Stimulated activated memory B cell treated with anti-CD40 and anti-IgM and Interleukin-4, amounts not matched to agents 10 μg/mL and 1 μg/mL and 100 μg/mL, for 72 hours (primary cell): ENCODE results near the gene P2RX3.

ENCODE experiments used
- ATAC-seq: fragments of 150-1000 bp; cut with Tn5 transposase; 2 replicates; pipeline ENCODE4 v1.10.0; 2021
- H3K27ac Mint-ChIP-seq: one replicate; pipeline ENCODE4 v1.8.0; 2022; ENCODE audit warnings: mild to moderate bottlenecking, mixed read lengths
- H3K27me3 Mint-ChIP-seq: one replicate; pipeline ENCODE4 v1.8.0; 2022; ENCODE audit warnings: mixed read lengths
- H3K36me3 Mint-ChIP-seq: one replicate; pipeline ENCODE4 v1.8.0; 2022; ENCODE audit warnings: mixed read lengths
- H3K4me1 Mint-ChIP-seq: one replicate; pipeline ENCODE4 v1.8.0; 2022; ENCODE audit warnings: mixed read lengths
- H3K4me3 Mint-ChIP-seq: one replicate; pipeline ENCODE4 v1.8.0; 2022; ENCODE audit warnings: mild to moderate bottlenecking, moderate library complexity, mixed read lengths
- H3K9me3 Mint-ChIP-seq: one replicate; pipeline ENCODE4 v1.8.0; 2022; ENCODE audit warnings: mixed read lengths

P2RX3 gene

DNA sequence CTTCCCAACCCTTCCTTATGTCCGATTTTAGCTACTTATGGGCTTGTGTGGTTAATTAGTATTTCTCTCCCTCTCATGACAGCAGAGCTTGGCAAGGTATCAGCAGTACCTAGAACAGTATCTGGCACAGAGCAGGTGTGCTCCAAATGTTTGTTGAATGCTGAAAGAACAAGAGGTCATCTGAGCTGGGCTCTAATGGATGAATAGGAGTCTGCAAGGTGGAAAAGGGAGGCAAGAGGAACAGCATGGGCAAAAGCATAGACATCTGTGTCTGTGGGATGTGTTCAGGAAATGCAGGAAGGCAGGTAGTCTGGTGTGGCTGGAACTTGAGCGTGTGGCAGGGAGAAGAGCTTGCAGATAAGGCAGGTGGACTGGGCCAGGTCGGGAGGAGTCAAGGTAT, 23.8 kb downstream of the P2RX3 start:
- H3K4me3 Mint-ChIP-seq: no peak overlapping the region
- peaks cover 3% of the 10 kb centered on the region for H3K9me3 Mint-ChIP-seq
- H3K36me3 Mint-ChIP-seq: no peaks in the 10 kb centered on the region
- no peaks in the 10 kb centered on the region for H3K4me1 Mint-ChIP-seq
- no peak for ATAC-seq
- no peak overlapping the region for H3K27ac Mint-ChIP-seq
- peaks cover 52% of the 10 kb centered on the region for H3K27me3 Mint-ChIP-seq

DNA sequence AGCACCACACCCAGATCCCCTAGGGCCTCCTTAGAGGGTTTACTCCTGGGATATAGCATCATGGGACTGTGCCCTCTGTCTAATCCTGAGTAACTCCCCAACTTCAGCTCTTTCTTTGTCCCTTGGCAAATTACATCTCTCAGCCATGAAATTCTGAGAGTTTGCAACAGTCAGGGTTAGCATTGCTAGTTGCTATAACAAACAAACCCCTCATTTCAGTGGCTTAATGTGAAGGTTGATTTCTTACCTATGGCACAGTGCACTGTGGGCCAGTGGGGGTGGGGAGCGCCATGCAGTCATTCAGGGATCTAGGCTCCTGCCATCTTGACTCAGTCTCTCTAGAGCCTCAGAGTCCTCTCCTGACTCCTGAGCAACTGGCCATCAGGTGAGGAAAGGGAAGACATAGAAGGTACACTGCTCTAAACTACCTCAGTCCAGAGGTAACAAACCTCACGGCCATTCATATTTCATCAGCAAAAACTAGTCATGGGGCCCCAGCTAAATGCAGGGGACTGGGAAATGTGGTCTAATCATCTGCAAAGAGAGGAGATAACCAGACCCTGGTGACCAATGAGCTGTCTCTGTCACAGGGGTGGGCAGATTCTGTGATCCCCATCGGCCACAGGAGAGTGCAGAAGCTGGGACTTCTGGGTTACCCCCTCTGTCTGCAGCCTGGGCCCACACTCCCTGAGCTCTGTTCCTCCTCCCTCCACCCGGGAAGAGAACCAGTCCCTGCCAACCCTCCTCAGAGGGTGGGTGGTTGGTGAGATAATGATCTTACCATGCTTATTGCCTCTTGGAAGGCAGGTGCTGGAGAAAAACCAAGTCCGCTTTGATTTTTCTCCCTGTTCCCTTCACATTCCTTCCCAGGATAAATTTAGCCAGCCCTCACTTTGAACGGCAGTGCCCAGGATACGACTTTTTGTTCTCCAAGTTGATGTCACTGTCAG, 25.3 kb downstream of the P2RX3 start:
- H3K9me3 Mint-ChIP-seq: peaks cover 3% of the 10 kb centered on the region
- H3K27ac Mint-ChIP-seq: no peak overlapping the region
- ATAC-seq: no peak
- no peaks in the 10 kb centered on the region for H3K36me3 Mint-ChIP-seq
- H3K4me1 Mint-ChIP-seq: no peaks in the 10 kb centered on the region
- peaks cover 60% of the 10 kb centered on the region for H3K27me3 Mint-ChIP-seq
- H3K4me3 Mint-ChIP-seq: no peak overlapping the region

DNA sequence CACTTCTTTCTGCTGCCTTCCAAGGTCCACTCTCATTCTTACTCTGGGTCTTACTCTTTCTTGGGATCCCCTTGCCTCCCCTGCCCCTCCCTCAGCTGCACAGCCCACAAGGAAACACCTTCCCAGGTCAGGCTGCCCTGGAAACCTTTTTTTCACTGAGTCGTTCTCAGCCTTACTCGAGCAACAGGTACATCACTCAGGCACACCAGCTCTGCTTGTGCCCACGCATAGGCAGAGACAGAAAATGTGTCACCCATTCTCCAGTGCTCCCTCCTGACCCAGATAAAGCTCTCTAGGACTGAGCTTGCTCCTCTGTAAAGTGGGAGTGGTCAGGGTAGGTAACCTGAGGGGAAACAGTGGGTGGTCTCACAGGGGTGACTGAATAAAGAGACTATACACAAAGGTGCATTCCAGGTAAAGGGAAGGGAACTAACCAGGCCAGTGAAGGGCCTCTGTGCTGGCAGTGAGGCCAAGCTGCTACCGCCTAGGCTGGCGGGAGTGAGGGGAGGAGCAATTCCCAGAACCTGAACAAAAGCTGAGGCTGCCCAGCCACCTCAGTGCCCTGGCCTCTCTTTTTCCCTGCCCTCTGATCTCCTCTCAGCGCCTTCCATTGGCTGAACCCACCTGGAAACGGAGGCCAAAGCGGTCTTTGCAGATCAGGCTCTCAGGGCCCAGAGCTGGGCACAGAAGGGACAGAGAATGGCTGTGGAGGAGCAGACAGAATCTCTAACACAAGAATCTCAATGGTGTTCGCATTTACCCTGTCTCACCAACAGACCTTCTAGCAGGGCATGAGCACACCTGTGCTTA, 26.9 kb downstream of the P2RX3 start:
- Mint-ChIP-seq H3K4me3 (no peak overlapping the region), H3K27me3 (peaks cover 75% of the 10 kb centered on the region), H3K36me3 (no peaks in the 10 kb centered on the region), H3K27ac (no peak overlapping the region), H3K4me1 (no peaks in the 10 kb centered on the region), H3K9me3 (peaks cover 3% of the 10 kb centered on the region)
- ATAC-seq: no peak

DNA sequence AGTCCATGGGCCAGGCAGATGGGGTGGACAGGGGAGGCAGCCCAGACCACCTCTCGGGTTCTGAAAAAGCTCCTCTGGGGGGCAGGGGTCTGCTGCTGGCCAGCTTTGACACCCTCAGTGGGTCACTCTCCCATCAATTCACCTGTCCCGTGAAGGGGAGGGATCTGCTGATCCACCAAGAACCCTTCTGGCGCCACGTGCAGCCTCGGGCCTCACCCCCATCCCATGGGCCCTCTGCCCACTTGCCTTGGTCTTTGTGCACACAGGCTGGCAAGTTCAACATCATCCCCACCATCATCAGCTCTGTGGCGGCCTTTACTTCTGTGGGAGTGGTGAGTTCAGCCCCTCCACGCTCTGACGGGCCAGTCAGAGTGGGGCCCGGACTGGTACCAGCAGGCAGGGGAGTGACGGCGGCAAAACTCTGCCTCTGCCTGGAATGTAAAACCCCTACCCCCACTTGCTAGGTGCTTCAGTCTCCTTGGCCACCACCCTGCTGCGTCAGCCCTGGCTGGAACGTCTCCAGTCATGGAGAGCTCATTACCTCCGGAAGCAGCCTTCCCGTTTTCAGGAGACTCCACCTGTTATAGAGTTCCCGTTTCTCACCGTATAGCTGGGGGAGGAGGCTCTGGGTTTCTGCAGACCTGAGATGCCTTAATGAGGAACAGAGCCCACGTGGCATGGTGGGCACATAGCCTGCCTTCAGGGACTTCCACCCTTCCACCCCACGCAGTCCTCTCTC, 30.1 kb downstream of the P2RX3 start:
- Mint-ChIP-seq H3K27me3 (peaks cover 66% of the 10 kb centered on the region), H3K36me3 (no peaks in the 10 kb centered on the region), H3K4me3 (no peak overlapping the region), H3K27ac (no peak overlapping the region), H3K9me3 (no peaks in the 10 kb centered on the region), H3K4me1 (no peaks in the 10 kb centered on the region)
- ATAC-seq: no peak

DNA sequence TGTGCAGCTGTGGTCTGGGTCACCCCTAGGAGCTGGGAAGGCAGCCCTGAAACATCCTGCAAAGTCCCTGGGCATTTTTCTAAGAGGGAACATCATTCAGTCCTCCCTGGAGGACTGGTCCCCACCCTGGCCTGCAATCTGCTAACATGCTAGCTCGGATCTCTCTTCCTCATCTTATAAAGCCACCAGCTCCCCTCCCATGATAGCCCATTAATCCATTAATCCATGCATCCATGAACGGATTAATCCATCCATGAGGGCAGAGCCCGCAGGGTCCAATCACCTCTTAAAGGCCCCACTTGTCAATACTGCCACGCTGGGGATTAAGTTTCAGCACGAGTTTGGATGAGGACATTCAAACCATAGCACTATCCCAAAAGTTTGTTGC, 30.7 kb downstream of the P2RX3 start:
- Mint-ChIP-seq H3K4me1 (no peaks in the 10 kb centered on the region), H3K9me3 (no peaks in the 10 kb centered on the region), H3K27me3 (peaks cover 60% of the 10 kb centered on the region), H3K27ac (no peak overlapping the region), H3K36me3 (no peaks in the 10 kb centered on the region), H3K4me3 (no peak overlapping the region)
- no peak for ATAC-seq

DNA sequence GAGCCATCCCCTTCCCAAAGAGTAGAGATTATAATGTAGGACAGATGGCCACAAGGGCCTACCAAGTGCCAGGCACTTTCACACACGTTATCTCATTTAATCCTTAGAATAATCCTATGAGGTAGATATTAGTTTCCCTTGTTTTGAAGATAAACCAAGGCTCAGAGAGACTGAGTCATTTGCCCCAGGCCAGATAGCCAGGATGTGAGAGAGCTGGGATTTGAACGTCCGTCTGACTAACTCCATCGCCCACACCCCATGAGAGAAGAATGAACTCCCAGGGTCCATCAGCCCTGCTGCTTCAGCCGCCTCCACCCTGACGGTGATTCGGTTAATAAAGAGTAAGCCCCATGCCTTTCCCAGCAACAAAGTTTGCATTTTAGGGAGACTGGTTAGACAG, 32.1 kb downstream of the P2RX3 start:
- Mint-ChIP-seq H3K27ac (no peak overlapping the region), H3K9me3 (no peaks in the 10 kb centered on the region), H3K4me1 (no peaks in the 10 kb centered on the region), H3K27me3 (peaks cover 46% of the 10 kb centered on the region), H3K36me3 (no peaks in the 10 kb centered on the region), H3K4me3 (no peak overlapping the region)
- no peak for ATAC-seq

DNA sequence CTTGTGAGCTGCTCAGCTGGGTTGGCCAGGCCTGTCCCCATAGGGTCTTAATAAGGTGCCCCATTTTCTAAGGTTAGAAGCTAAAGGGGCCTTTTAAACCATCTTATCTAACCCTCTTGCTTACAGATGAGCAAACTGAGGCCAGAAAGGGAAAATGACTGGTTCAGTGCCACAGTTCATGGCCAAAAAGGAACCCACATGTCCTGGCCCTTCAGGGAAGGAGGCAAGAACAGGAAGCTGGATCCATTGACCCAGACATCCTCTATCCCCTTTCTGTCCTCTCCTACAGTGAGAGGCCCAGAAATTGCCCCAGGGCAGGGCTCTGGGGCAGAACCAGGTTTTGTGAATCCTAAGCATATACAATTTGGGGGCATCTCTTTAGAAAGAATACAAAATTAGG, 32.8 kb downstream of the P2RX3 start:
- Mint-ChIP-seq H3K4me3 (no peak overlapping the region), H3K36me3 (no peaks in the 10 kb centered on the region), H3K27me3 (peaks cover 41% of the 10 kb centered on the region), H3K4me1 (no peaks in the 10 kb centered on the region), H3K27ac (no peak overlapping the region), H3K9me3 (no peaks in the 10 kb centered on the region)
- no peak for ATAC-seq

DNA sequence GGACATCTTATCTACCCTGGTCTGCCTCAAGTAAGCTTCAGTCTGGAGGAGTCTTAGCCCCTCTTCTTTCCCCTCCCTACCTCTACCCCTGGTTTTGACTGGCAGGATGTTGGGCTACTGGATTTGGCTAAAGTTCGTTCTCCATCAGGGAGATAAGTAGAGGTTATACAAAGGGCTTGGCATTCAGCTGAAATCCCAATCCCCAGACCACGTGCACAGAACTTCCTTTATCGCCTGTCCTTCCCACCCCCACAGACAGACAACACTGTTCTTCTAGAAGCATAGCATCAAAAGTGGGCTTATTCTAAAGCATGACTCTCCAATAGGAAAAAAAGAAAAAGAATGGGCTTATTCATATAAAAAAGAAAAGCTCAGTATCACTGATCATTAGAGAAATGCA, 35.0 kb downstream of the P2RX3 start:
- Mint-ChIP-seq H3K36me3 (no peaks in the 10 kb centered on the region), H3K27ac (no peak overlapping the region), H3K27me3 (peaks cover 39% of the 10 kb centered on the region), H3K4me1 (no peaks in the 10 kb centered on the region), H3K9me3 (no peaks in the 10 kb centered on the region), H3K4me3 (no peak overlapping the region)
- no peak for ATAC-seq

DNA sequence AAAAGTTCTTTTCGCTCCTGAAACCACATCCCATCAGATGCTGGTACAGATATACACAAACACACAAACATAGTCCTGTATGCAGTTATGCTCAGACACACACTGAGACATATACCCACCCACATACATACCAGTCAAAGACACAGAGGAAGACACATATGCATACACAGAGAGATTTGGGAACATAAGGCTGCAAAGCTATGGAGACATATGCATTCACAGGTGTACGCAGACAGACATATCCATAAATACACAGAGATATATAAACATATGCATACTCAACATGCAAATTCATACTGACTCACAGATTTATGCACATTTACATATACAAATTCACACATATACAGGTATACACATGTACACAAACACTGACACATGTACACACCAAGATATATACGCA, 36.8 kb downstream of the P2RX3 start:
- no peaks in the 10 kb centered on the region for H3K9me3 Mint-ChIP-seq
- no peak overlapping the region for H3K27ac Mint-ChIP-seq
- no peak for ATAC-seq
- no peaks in the 10 kb centered on the region for H3K36me3 Mint-ChIP-seq
- no peaks in the 10 kb centered on the region for H3K4me1 Mint-ChIP-seq
- no peak overlapping the region for H3K4me3 Mint-ChIP-seq
- H3K27me3 Mint-ChIP-seq: peaks cover 30% of the 10 kb centered on the region

DNA sequence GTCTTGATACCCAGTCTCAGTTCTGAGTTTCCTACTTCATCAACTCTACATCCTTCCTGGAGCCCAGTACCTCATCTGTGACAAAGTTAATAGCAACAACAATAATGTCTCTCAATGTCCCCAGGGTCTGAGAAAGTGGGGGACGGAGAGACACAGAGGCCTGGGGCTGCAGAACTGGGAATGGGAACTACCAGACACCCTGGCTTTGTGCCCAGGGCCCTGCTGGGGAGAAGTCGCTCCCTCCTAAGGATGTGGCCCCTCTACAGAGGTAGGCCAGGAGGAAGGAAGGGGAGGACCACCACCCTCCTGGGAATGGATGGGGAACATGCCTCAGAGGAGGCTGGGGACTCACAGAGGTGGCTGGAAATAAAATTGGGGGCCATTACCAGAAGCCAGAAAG, 37.3 kb downstream of the P2RX3 start:
- H3K27me3 Mint-ChIP-seq: peaks cover 30% of the 10 kb centered on the region
- no peaks in the 10 kb centered on the region for H3K4me1 Mint-ChIP-seq
- no peak overlapping the region for H3K27ac Mint-ChIP-seq
- H3K36me3 Mint-ChIP-seq: no peaks in the 10 kb centered on the region
- no peak overlapping the region for H3K4me3 Mint-ChIP-seq
- no peaks in the 10 kb centered on the region for H3K9me3 Mint-ChIP-seq
- ATAC-seq: no peak

DNA sequence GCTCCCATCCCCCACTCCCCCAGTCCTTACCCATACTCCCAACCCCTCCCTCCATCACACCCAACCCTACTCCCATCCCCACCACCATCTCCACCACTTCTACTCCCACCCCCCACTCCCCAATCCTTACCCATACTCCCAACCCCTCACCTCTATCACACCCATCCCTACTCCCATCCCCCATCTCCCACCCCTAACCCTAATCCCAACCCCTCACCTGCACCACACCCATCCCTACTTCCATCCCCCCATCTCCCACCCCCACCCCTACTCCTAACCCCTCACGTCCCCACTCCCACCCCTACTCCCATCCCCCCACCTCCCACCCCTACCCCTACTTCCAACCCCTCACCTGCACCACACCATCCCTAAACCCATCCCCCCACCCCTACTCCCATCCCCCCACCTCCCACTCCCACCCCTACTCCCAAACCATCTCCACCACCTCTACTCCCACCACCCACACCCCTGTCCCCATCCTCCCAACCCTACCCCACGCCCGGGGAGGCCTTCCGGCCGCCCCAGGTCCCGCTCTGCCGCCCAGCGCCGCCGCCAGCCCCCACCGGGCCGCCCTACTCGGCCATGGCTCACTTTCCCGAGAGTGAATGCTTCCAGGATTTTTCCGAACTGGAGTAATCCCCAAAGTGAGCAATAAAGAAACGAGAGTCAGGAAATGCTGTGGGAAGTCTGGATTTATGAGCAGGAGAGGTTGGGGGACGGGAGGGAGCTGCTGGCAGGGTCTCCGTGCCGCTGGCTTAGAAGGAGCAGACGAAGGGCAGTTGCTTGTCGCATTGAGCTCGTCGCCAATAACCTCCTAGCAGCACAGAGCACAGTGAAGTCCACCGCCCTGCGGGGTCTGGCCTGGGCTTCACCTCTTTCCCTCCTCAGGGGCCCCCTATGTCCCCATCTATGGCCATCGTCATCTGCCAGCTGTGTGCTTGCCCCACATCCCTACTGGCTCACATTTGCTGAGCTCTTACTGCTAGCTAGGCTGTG, 38.2 kb downstream of the P2RX3 start:
- ATAC-seq: peak; percentile 52
- Mint-ChIP-seq H3K27me3 (peaks cover 24% of the 10 kb centered on the region), H3K9me3 (no peaks in the 10 kb centered on the region), H3K36me3 (no peaks in the 10 kb centered on the region), H3K27ac (no peak overlapping the region), H3K4me1 (no peaks in the 10 kb centered on the region), H3K4me3 (no peak overlapping the region)

DNA sequence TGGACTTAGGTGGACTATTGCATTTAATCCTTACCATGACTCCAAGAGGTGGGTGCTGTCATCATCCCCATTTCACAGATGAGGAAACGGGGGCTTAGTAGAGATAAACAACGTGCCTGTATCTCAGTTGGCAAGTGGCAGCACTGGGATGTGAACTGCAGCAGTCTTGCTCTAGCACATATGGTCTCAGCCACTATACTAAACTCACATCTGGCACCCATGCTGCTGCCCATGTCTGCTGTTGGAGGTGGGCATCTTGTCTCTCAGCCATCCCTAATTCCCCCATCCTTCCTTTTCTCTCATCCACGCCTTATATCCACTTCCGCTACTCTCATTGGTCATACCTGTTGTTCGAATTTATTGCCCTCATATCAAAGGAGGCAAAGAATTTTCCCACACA, 39.0 kb downstream of the P2RX3 start:
- ATAC-seq: no peak
- Mint-ChIP-seq H3K36me3 (no peaks in the 10 kb centered on the region), H3K27ac (no peak overlapping the region), H3K4me3 (no peak overlapping the region), H3K27me3 (peaks cover 29% of the 10 kb centered on the region), H3K9me3 (no peaks in the 10 kb centered on the region), H3K4me1 (no peaks in the 10 kb centered on the region)

DNA sequence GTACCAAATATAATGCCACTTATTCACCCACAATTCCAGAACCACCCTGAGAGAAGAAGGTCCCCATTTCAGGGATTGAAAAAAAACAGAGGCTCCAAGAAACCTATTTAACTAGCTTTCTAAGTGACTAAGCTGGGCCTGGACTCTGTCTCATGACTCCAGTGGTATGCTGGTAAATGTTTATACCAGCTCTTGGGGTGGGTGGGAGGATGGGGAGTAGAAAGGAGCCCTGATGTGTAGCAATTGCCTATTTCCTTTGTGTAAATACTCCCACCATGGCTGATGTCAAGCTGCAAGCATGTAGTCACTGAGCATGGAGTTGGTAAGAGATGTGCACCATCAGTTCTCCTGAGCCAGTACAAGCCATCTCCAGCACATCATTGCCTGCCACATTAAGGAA, 40.0 kb downstream of the P2RX3 start:
- no peak for ATAC-seq
- H3K4me1 Mint-ChIP-seq: no peaks in the 10 kb centered on the region

DNA sequence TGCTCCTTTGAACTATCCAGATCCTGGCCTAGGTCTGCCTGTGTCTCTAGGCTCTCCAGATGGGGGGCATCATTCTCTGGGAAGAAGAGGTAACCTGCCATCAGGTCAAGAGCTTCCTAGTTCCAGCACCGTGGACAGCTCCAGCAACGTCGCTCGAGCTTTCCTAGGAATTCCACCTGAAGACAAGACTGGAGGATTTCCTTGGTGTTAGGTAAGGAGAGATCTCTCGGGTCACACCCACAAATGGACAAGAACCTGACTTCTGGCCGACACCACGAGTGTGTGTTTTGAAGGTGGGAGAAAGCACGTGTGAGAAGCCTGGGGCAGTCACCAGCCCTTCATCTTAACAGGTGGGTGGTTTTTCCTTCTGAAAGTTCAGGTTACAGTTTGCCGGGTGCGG, 41.6 kb downstream of the P2RX3 start:
- H3K27me3 Mint-ChIP-seq: peaks cover 37% of the 10 kb centered on the region
- no peaks in the 10 kb centered on the region for H3K9me3 Mint-ChIP-seq
- no peak overlapping the region for H3K27ac Mint-ChIP-seq
- ATAC-seq: no peak
- H3K36me3 Mint-ChIP-seq: no peaks in the 10 kb centered on the region
- H3K4me1 Mint-ChIP-seq: no peaks in the 10 kb centered on the region
- no peak overlapping the region for H3K4me3 Mint-ChIP-seq

More for the DNA sequence above, 40.0 kb downstream of the P2RX3 start:
- no peak overlapping the region for H3K27ac Mint-ChIP-seq
- no peaks in the 10 kb centered on the region for H3K36me3 Mint-ChIP-seq
- no peak overlapping the region for H3K4me3 Mint-ChIP-seq
- peaks cover 37% of the 10 kb centered on the region for H3K27me3 Mint-ChIP-seq
- no peaks in the 10 kb centered on the region for H3K9me3 Mint-ChIP-seq
